HG03108 (cell line): ENCODE results near the gene PTCH1.

Experiments used
- ATAC-seq: cut with Tn5 transposase; IDR thresholded peaks from one replicate; pipeline ENCODE4 v1.9.1; 2021; ENCODE audit warnings: moderate library complexity; ENCODE audit not compliant: unreplicated experiment

PTCH1 gene

DNA sequence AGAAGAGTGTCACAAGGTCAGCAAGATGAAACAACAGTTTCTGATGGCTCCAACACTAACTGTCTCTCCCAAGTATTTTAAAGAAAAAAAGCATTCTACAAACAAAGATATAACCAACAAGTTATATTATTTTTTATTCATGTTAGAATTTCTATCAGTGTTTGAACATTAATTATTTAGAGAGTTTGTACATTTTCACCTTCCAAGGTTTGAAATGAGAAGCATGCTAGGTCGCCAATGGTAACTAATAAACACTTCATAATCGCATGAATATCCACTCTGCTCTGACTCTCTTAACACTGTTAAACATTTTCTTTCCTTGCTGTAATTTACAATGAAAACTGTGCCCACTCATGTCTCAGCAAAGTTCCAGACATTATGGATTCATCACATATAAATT, 73.5 kb downstream of the PTCH1 start:
- no peak for ATAC-seq

DNA sequence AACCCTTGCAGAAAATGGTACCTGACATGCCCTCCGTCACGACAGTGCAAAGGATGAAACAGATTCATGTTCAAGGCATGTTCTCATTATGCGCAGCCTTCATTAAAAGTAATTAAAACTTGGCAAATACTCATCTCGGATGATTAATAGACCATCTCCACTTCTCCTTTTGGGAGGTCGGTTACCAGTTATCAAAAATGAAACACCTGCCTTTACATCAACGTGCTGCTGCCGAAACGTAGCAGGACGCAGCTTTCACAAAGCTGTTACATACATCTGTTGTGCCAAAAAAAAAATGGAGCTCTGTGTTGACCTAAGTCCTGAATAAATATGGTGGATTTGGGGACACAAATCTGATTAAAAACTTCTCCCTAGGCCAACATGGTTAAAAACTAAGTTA, 75.7 kb downstream of the PTCH1 start:
- ATAC-seq: no peak

DNA sequence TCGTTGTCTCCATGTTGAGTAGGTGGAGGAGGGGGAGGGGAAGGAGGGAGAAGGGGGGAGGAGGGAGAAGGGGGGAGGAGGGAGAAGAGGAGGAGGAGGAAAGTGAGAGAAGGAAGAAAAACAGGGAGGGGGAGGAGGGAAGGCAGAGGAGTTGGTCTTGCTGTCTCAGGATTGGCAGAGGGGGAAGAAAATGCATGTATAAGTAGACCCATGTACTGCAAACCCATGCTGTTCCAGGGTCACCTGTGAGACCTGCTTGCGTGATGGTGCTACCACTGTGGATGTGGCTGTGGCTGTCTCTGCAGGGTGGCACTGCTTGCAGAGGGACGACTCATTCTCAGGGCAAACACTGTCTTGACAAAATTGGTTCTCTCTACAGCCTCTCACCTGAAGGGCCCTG, 76.3 kb downstream of the PTCH1 start:
- no peak for ATAC-seq

DNA sequence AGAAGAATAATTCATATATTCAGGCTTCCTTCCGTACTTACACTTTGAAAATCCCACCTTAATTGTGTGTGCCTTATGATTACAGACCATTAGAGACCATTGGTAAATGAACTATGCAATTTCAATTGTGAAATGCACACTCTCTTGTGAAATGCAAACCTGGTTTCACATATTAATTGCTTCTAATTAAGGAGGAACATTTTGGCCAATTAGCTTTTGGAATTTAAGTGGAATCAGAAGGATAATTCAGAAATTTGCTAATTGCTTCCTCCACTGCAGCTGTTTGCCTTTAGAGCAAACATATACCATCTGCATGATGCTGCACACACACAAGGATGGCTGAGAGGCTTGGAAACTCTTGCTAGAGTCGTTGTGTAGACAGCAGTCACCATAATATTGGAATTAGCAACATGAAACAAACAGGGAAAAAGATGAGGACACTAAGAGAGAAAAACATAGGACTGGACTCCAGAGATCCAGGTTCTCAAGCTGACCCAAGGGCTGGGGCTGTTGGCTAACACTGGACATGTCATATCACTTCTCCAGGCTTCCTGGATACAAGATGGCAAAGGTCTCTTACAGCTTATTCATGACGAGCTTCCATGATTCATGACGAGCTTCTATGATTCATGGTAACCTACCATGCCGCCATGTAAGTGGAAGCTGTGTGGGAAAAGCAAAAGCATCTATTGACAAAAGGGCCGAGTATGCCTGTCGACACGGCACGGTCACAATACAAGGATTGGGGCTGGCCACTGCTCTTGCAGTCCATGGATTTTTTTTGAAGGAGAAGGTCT, 78.0 kb downstream of the PTCH1 start:
- ATAC-seq: no peak

DNA sequence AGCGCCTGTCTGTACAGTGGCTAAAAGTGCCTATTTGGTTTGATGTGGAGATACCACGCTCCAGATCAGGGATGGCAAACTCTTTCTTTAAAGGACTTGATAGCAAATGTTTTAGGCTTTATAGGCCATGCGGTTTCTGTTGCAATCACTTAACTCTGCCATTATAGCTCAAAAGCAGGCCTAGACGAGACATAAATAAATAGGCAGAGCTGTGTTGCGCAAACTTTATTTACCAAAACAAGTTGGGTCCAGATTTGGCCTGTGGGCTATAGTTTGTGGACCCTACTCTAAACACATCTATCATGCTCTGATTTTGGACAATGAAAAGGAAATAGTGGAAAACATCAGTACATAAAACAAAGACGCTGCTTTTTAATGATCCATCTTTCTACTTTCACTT, 79.2 kb downstream of the PTCH1 start:
- ATAC-seq: no peak

DNA sequence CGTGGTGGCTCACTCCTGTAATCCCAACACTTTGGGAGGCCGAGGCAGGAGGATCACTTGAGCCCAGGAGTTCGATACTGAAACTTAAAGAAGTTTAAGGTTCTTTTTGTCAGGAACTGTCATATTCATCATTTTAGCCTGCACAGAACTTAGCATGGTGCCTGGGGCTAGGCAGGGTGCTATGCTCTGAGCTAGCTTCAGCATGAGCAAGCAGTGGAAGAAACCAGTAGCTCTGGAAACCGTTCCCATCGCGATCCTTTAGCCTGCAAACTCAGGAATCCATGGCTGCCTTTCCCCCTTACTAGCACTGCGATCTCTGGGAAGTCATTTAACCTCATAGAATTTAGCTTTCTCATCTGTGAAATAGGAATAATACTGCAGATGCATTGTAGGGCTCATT, 80.4 kb downstream of the PTCH1 start:
- no peak for ATAC-seq

DNA sequence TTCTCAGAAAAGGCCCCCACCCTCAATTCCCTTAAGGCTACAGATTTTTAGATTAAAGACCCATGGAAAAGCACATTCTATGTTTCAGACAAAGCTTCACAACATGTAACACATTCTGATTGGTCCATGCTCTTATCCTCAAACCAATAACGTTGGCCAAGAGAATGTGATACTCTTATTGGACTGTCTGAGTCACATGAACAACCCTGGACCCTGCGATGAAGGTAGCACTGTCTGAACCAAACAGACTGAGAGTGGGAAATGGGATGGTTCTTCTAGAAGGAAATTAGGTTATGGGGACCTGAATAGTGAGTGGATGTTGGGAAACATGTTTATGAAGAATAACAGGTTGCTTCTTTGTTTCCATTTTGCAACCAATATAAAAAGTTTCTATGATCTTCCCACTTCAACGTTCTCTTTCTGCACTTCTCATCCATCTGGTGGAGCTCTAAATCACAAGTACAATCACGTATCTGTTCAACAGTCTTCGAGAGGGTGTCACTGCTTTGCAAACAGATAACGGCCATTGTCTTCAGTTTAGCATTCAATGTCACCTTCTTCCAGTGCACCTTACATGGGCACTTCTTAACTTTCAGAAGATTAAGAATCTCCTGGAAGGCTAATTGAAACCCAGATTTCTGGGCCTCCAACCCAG, 81.6 kb downstream of the PTCH1 start:
- ATAC-seq: no peak

DNA sequence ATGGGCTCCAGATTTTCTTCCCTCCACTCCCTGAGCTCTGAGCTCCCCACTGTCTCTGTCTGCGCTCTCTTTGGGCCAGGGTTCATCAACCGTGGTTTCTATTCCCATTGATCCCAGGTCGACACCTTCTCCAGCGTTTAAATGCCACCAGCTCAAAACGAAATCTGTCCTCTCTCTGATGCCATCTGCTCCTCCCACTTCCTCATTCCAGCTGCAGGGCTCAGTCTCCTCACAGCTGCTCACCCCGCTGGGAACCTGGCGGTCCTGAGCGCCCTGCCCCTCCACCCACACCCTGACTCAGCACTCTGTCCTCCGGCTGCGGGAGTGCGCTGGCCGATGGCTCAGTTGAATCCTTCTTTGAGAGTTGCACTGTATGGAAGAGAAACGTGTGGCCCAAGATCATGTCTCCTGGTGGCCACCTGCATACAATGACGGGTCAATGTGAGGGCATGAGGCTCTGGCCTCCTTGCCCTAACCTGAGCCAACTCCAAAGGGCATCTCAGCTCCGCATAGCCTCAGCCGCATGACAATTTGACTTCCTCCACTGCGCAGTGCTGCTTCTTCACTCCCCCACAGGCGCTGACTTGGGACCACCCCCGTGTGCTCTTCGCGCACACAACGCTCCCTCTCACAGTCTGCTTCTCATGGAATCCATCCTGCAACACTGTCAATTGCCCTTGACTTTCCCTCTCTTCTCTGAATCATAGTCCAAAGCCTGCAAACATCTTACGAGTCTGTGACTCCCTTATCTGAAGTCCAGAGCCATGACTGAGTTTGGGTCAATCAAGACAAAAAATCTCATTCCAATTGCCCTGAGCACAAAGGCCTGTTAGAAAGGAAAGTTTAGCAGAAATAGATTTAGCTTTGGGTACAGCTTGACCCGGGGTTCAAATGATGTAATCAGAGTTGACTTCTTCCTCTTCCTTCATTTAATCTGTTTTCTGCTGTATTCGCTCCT, 82.4 kb downstream of the PTCH1 start:
- ATAC-seq: no peak

DNA sequence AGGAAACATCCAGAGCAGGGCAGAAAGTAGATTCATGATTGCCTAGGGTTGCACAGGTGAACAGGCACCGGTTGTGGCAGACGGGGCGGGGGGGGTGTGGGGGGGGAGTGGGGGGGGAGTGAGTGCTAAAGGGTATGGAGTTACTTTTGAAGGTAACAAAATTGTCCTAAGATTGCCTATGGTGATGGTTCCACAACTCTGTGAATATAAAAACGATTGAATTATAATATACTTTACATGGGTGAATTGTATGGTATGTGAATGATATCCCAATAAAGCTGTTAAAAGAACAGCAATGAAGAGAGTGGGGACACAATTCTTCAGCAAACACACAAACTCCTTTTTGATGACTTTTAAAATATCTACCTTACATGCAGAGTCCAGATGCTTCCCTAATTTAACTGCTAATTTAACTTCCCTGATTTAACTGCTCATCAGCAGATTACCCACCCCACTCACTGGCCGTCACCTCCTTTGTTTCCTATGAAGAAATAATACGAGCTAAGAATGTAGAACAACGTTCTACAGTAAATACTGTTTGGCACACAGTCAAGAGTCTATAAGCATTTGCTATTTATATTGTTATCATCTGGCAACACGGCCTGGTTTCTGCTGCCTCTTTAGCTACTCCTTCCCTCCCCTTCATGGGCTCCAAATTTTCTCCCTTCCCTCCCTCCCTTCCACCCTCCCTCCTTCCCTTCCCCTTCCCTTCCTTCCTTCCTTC, 83.5 kb downstream of the PTCH1 start:
- no peak for ATAC-seq

DNA sequence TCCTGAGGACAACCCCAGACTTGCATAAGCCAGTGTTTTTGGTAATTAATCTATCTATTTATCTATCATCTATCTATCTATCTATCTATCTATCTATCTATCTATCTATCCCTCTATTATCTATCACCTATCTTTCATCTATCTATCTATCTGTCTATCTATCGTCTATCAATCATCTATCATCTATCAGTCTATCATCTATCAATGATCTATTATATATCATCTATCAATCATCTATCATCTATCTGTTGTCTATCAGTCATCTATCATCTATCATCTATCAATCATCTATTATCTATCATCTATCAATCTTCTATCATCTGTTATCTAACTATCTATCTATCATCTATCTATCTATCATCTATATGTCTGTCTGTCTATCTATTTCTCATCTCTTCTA, 85.5 kb downstream of the PTCH1 start:
- ATAC-seq: no peak

DNA sequence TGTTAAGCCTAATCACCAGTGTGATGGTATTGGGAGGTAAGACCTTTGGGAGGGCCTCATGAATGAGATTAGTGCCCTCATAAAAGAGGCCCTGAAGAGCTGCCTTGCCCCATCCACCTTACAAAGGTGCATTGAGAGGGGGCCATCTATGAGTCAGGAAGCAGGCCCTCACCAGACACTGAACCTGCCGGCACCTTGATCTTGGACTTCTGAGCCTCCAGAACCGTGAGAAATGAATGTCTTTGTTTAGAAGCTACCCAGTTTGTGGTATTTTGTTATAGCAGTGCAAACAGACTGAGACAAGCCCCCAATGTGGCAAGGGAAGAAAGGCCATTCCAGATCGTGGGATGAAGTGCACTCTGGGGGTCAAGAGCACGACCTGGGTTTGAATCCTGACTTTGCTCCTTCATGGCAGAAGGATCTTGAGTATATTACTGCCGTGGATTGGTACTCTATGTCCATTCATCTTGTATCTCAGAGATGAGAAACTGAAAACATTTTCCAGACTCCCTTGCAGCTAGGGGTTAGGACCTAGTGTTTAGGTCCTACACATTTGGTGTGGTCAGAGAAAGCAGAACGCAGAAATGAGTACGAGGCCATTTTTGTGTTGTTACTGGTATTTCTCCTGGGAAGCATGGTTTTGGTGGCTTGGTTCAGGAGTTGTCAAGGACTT, 86.7 kb downstream of the PTCH1 start:
- no peak for ATAC-seq

DNA sequence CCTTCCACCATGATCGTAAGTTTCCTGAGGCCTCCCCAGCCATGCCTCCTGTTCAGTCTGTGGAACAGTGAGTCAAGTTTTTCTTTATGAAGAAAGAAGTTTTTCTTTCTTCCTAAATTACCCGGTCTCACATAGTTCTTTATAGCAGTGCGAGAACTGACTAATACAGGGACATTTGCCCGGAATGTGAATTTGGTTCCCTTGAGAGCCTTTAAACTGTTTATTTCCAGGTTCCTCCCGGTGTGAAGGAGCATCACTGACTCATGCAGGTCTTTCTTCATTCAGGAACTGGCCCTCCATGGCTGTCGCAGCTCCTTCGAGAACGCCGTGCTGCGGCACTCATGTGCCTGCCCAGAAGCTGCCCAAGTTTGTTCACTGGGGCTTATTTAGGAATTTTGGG, 87.7 kb downstream of the PTCH1 start:
- no peak for ATAC-seq

DNA sequence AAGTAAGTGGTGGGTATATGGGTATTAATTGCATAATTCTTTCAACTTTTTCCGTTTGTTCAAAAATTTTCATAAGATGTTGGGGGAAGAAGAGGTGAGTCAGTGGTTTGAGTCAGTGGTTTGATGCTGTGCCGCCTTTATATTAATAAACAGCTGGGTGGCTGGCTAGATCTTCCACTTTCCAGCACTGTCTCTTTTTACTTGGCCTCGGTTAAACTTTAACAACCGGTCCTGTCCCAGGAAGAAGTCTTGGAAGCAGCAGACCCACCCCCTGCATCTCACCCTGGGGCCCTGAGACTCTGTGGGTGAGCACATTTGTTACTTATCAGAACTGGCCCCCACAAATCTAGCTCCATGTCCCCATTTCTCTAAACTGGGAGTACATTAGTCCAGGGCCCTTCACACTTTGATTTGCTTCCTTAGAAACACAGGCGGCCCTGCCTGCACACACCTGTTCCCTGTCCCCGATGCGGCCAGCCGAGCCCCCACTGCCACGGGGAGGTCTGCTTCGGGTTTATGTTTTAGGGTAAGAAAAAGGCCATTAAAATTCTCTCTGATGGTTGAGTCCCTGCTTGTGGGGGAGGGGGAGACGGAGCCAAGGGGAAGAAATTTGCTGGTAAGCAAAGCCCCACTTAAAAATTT, 90.7 kb downstream of the PTCH1 start:
- ATAC-seq: no peak

DNA sequence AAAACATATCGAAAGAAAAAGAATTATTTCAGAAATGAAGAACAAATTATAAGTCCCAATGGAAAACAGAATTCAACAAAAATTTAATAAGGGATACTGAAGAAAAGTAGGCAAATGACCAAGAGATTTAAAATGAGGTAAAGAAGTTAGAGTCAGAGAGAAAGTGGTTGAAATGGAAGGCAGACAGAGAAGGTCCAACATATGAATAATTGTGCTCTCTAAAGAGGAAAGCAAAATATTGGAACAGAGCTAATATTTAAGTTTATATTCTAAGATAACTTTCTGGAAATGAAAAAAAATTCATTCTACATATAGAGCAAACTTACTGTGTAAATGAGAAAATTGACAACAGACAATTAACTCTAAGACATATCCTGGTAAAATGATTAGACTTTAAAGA, 94.1 kb downstream of the PTCH1 start:
- no peak for ATAC-seq

DNA sequence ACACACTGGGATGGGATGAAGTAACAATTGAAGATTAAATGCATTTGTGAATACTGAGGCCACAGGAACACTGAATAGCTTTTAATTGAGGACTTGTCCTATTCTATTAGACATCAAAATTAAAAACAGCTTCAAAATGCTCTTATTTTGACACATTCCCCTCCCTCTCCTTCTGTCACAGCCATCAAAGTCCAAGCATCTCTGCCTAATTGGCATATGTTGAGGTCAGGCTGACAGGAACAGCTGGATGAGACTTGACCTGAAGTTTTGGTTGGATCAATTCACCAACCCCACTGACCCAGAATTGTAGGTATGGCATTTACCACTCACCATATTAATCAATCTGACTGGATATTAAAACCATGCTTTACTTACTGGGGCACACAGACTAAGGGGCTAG, 96.3 kb downstream of the PTCH1 start:
- no peak for ATAC-seq

DNA sequence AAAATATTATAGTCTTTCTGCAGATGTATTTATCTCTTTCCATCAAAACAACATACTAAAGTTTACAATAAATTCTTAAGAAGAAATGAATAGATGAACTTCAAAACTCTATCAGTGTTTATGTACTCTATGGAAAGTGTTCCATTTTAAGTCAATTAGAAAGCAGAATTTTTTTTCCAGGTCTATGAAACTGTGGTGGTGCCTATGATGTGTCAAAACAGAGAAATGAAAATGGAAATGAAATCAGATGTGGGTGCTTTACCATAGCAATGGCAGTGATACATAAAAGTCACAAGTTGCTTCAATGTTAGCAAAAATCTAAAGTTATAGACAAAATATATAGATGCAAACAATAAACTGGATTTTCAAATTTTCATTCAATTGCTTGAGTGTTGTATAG, 97.3 kb downstream of the PTCH1 start:
- no peak for ATAC-seq

DNA sequence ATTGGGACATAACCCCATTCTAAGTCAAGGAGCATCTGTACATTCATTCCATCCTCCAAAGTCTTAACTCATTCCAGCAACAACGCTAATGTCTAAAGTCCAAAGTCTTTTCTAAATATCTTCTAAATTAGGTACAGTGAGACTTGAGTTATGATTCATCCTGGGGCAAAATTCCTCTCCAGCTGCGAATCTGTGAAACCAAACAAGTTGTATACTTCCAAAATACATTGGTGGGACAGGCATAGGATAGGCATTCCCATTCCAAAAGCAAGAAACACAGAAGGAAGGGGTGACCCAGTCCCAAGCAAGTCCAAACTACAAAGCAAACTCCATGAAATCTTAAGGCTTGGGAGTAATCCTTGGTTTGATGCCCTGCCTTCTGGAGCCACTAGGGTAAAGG, 101.6 kb downstream of the PTCH1 start:
- ATAC-seq: no peak

DNA sequence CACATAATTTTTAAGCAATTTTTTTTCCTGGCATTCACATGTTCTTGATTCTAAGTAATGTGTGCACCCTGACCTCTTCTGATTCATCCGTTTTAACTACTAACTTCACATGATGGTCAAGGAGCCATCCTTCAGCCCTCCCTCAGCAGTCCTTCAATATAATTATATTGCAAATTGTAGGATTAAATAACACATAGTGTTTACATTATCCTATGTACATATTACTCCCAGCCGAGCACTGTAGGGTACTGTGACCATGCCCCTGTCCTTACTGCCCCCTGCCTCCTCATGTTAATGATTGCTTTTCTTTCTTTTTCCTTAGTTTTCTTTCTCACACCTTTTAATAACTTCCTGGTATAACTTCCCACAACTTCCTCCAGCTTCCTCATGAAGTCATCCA, 103.0 kb downstream of the PTCH1 start:
- no peak for ATAC-seq

DNA sequence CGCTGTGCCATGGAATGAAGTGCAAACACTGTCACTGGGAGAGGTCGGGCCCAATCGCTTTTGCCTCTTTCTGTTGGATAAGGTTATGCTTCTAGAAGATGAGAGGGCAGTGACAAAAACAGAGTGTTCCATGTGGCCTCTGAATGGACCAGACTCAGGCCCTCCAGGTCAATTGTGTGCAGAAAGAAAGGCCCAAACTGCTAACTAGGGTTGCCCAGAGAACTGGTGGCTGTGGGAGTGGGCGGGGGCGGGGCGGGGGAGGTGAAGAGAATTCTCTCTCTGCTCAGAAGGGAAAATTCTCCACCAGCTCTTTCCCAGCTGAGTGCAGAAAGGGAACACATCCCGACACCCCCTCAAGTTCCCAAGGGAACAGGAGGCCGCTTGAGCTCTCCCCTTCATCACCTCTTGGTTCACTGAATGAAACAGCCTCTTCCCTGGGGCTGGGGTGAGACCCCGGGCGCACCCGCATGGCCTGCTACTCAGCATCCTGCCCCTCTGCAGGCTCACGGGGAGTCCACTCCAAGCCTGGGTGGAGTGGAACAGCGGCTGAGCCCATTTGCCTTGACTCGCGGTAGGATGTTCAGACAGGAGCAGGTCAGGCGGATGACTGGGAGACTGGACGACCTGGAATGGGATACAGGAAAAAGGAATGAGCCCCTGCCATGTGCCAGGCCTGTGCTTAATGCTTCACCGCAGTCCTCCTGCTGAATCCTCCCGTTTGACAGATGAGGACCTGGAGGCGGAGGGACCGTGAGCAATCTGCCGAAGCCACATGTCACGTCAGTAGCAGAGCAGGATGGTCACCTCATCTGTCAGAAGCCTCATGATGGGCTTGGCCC, 105.5 kb downstream of the PTCH1 start:
- ATAC-seq: no peak
